Body of pancreas (tissue), 4 donors: ENCODE results near the gene KLHDC10. TPM values are rescaled to one million over a fixed set of nuclear protein-coding genes. Genes with fewer than 3 reads are reported as not detected.

Experiments used
- ATAC-seq: fragments of 150-250 bp; one replicate; pipeline ENCODE4 v1.9.1; 2016
- DNase-seq, 4 donors: peaks; one replicate each; pipeline ENCODE4 v3.0.0-alpha.2; 2019
- H3K27ac ChIP-seq, 4 donors: fragments of 200-600 bp; sonication (generic); 1 replicate in 3 of 4; 2 replicates in 1 of 4; pipeline versions ENCODE4 v1.5.1 to v1.6.1; 2016 to 2019; ENCODE audit warnings: mild to moderate bottlenecking in 1 of 4, mixed read lengths in 1 of 4, moderate library complexity in 1 of 4
- H3K27me3 ChIP-seq, 2 donors: fragments of 200-600 bp; sonication (generic); one replicate each; pipeline ENCODE4 v1.6.0; 2016; ENCODE audit warnings: mild to moderate bottlenecking in 1 of 2
- H3K36me3 ChIP-seq, 2 donors: fragments of 200-600 bp; sonication (generic); replicated peaks in 1 of 2; 2 replicates each; pipeline ENCODE4 v1.5.1; 2016; ENCODE audit warnings: low read depth in 2 of 2; ENCODE audit not compliant: insufficient read depth in 1 of 2
- H3K4me1 ChIP-seq: fragments of 200-600 bp; sonication (generic); one replicate; pipeline ENCODE4 v1.6.0; 2016
- H3K4me3 ChIP-seq, 2 donors: fragments of 200-600 bp; sonication (generic); 1 replicate in 1 of 2; 2 replicates in 1 of 2; pipeline ENCODE4 v1.5.1; 2016 to 2019
- H3K9me3 ChIP-seq, 3 donors: fragments of 200-600 bp; sonication (generic); 1 replicate in 2 of 3; 2 replicates in 1 of 3; pipeline ENCODE4 v1.5.1; 2016
- POLR2A ChIP-seq, 3 donors: fragments of 450-650 bp; IDR thresholded peaks; one replicate each; pipeline ENCODE4 v1.6.1; 2016; ENCODE audit warnings: antibody characterized with exemption in 3 of 3, mild to moderate bottlenecking in 2 of 3
- WGBS, 2 donors: methylation state at CpG; one replicate each; pipeline ENCODE4 v1.1.5; 2017; 5-methylcytosine and 5-hydroxymethylcytosine counted together
- intact Hi-C: fragments of 100-400 bp; cut with DNase I; formaldehyde crosslinking; loops from one replicate; pipeline ENCODE4 v1.15.1; 2023
- total RNA-seq, 2 donors: library from RNA; depleted of rRNA; stranded (reverse); fragments of >200 nt; gene quantifications; one replicate each; pipeline ENCODE4 v1.1.0, GENCODE V29; 2016
- TF ChIP-seq, protein P1 (sequence below), 7 experiments: fragments of 450-650 bp in 4 of 7; fragments of 200-600 bp in 3 of 7; sonication (generic) in 3 of 7; IDR thresholded peaks; one replicate each; pipeline ENCODE4 v1.5.1; 2016 to 2019; ENCODE audit warnings: antibody characterized with exemption in 7 of 7

The KLHDC10 gene
- total RNA-seq, 2 donors from 2014 or later = 10.5 to 15.6 TPM

DNA sequence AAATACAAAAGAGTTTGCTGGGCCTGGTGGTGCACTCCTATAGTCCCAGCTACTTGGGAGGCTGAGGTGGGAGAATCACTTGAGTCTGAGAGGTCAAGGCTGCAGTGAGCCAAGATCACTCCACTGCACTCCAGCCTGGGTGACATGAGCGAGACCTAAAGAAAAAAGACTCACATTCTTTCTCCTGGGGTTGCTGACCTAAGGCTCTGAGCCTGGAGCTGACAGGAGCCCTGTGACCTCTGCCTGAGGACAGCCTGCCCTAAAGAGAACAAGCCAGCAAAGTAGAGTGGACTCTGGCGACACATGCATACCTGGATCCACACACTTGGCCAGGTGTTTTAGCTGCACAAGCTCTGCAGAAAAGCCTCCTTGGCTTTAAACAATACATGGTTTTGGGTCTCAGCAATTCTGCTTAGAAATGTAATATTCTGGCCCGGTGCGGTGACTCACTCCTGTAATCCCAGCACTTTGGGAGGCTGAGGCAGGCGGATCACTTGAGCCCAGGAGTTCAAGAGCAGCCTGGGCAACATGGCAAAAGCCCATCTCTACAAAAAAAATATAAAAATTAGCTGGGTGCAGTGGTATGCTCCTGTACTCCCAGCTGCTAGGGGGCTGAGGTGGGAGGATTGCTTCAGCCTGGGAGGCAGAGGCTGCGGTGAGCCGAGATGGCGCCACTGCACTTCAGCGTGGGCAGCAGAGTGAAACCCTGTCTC is 76.5 kb downstream of the KLHDC10 start:
- ATAC-seq (no peak), DNase-seq (no peak)
- H3K36me3 ChIP-seq = no peaks in the 10 kb centered on the region
- TF ChIP-seq, protein P1, sequence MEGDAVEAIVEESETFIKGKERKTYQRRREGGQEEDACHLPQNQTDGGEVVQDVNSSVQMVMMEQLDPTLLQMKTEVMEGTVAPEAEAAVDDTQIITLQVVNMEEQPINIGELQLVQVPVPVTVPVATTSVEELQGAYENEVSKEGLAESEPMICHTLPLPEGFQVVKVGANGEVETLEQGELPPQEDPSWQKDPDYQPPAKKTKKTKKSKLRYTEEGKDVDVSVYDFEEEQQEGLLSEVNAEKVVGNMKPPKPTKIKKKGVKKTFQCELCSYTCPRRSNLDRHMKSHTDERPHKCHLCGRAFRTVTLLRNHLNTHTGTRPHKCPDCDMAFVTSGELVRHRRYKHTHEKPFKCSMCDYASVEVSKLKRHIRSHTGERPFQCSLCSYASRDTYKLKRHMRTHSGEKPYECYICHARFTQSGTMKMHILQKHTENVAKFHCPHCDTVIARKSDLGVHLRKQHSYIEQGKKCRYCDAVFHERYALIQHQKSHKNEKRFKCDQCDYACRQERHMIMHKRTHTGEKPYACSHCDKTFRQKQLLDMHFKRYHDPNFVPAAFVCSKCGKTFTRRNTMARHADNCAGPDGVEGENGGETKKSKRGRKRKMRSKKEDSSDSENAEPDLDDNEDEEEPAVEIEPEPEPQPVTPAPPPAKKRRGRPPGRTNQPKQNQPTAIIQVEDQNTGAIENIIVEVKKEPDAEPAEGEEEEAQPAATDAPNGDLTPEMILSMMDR (IDR thresholded peaks at IDR 0.05) = no peak
- TF ChIP-seq POLR2A (IDR thresholded peaks at IDR 0.05) = no peak
- H3K27me3 ChIP-seq = no peaks in the 10 kb centered on the region
- H3K4me3 ChIP-seq = no peak overlapping the region
- no peaks in the 10 kb centered on the region for H3K9me3 ChIP-seq
- 94 to 96% methylated on average over 9 of the region's 9 CpGs for WGBS, 2 donors
- intact Hi-C loops = no loop called here
- peaks cover 48% of the 10 kb centered on the region for H3K4me1 ChIP-seq
- peak overlapping the region in 1 of 4 donors; percentile 8 for H3K27ac ChIP-seq

DNA sequence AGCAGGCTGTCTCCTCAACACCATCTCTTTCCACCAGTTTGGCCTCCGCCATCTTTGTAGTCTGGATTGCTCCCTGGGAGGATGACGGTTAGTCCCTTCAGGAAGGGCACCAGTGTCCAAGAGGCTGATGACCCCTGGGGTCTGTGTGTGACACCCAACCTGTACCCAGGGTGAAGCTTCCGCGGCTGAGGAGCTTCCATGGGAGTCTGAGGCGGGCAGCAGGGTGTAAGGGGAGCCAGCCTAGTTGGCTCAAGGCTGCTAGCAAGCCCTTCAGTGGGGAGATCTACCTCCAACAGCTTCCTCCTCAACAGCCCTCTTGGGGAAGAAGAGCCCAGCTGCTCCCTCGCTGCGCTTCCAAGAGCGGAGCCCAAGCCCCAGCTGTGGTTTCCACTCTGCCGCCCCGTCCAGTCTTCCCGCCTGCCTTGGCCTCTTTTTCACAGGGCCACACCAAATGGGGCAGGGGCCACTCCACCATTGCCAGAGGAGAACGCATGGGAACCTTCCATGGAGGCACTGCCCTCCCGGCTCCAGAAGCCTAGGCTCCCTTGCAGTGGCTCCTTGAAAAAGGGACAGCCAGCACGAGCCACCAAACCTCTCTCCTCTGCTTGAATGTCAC is 77.5 kb downstream of the KLHDC10 start:
- ATAC-seq (no peak), DNase-seq (no peak)
- Histone ChIP-seq H3K4me1 (peaks cover 38% of the 10 kb centered on the region), H3K27ac (no peak overlapping the region), H3K9me3 (no peaks in the 10 kb centered on the region), H3K4me3 (no peak overlapping the region), H3K27me3 (no peaks in the 10 kb centered on the region), H3K36me3 (no peaks in the 10 kb centered on the region)
- intact Hi-C loops = no loop called here
- 96 to 100% methylated on average over 10 to 14 of the region's 14 CpGs for WGBS, 2 donors
- no peak for TF ChIP-seq POLR2A (IDR thresholded peaks at IDR 0.05)
- TF ChIP-seq, protein P1 (IDR thresholded peaks at IDR 0.05) = no peak

DNA sequence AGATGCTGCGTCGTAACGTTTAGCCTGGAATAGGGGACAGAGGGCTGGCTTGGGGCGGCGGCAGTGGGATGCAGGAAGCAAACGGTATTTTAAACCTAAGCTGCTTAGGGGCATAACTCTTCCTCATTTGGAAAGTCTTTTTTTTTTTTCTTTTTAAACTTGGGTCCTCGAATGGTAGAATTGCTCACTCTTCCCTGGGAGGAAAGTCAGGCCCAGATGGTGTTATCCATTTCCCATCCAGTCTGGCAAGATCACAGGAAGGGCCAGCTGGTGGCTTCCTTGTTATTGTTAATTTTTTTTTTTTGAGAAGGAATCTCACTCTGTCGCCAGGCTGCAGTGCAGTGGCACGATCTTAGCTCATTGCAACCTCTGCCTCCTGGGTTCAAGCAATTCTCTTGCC is 78.2 kb downstream of the KLHDC10 start:
- Histone ChIP-seq H3K9me3 (no peaks in the 10 kb centered on the region), H3K4me3 (no peak overlapping the region), H3K36me3 (no peaks in the 10 kb centered on the region), H3K27me3 (no peaks in the 10 kb centered on the region), H3K27ac (no peak overlapping the region), H3K4me1 (peaks cover 34% of the 10 kb centered on the region)
- WGBS, 2 donors = 84 to 85% methylated on average over 9 of the region's 9 CpGs
- intact Hi-C loops = no loop called here
- no peak for ATAC-seq
- TF ChIP-seq, protein P1 (IDR thresholded peaks at IDR 0.05) = no peak
- no peak for TF ChIP-seq POLR2A (IDR thresholded peaks at IDR 0.05)
- DNase-seq = no peak

DNA sequence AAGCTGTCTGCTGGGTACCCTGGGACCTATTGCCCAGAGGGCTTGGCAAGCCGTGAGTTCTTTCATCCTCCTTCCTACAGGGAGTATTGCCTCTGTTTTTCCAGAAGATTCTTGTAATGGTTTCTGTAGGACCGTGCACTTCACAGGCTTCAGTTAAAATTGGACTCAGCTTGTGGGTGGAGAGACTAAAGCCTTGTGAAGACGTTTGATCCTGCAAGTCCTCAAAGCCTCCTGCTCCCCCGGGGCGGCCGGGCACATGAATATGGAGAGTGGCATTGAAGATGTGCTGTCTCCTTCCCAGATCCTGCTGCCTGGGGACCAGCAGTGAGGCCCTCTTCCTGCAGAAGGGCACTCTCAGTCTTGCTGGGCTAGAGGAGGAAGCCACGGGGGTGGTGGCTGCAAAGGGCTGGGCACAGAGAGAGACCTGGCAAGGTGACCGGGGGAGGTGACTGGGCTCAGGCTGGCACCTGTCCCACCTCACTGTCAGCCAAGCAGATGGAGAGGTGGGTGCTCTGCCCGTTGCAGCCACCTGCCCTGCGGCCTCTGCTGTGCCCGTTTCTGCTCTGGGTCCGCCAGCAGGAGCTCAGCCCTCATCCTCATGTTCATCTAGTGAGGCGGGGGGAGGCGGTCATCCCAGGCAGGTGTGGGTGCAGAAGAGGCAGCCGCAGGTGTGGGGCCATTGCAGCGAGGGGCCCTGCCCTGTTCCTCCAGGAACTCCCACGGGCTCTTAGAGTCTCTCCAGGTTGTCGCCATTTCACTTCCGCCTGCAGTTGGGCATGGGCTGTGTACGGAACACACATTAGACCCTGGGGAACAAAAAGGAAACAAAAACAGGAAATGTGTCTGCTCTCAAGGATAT is 79.2 kb downstream of the KLHDC10 start:
- Histone ChIP-seq H3K27ac (peak overlapping the region in 3 of 4 donors; percentile 32 to 64 (median 34)), H3K9me3 (no peaks in the 10 kb centered on the region), H3K4me3 (no peak overlapping the region), H3K27me3 (no peaks in the 10 kb centered on the region), H3K4me1 (peaks cover 35% of the 10 kb centered on the region), H3K36me3 (no peaks in the 10 kb centered on the region)
- peak; percentile 17 for ATAC-seq
- peak; percentile 63 to 89 (median 84) for DNase-seq
- TF ChIP-seq, protein P1 (IDR thresholded peaks at IDR 0.05) = no peak
- intact Hi-C loops = no loop called here
- WGBS, 2 donors = 41 to 54% methylated on average over 14 to 20 of the region's 20 CpGs
